ENCODE data around the gene SLC27A2.
"Not testable (repeated sequence)": the region's sequence is repeated elsewhere in the genome, so short reads cannot be mapped to it uniquely, and the experiment has no call there.

SLC27A2 gene

GRCh38 chr15:50163719-50164410, 18.1 kb upstream of the SLC27A2 start:
- no peak for TF ChIP-seq CTCF (IDR thresholded peaks at IDR 0.05; ENCODE audit: low read depth, low read length)
- no peak overlapping the region for H3K4me3 ChIP-seq (ENCODE audit: low read depth, low read length)

GRCh38 chr15:50164458-50164857, 17.5 kb upstream of the SLC27A2 start:
- no peak overlapping the region for H3K4me3 ChIP-seq (ENCODE audit: low read depth, low read length)
- no peak for TF ChIP-seq CTCF (IDR thresholded peaks at IDR 0.05; ENCODE audit: low read depth, low read length)

GRCh38 chr15:50166216-50166615, 15.8 kb upstream of the SLC27A2 start:
- no peak overlapping the region for H3K4me3 ChIP-seq (ENCODE audit: low read depth, low read length)
- TF ChIP-seq CTCF (IDR thresholded peaks at IDR 0.05; ENCODE audit: low read depth, low read length), result no peak

GRCh38 chr15:50167110-50167509, 14.9 kb upstream of the SLC27A2 start:
- no peak for TF ChIP-seq CTCF (IDR thresholded peaks at IDR 0.05; ENCODE audit: low read depth, low read length)
- no peak overlapping the region for H3K4me3 ChIP-seq (ENCODE audit: low read depth, low read length)

GRCh38 chr15:50168379-50168778, 13.6 kb upstream of the SLC27A2 start:
- no peak overlapping the region for H3K4me3 ChIP-seq (ENCODE audit: low read depth, low read length)
- TF ChIP-seq CTCF (IDR thresholded peaks at IDR 0.05; ENCODE audit: low read depth, low read length), result no peak

GRCh38 chr15:50168783-50169411, 13.1 kb upstream of the SLC27A2 start:
- TF ChIP-seq CTCF (IDR thresholded peaks at IDR 0.05; ENCODE audit: low read depth, low read length), result no peak
- no peak overlapping the region for H3K4me3 ChIP-seq (ENCODE audit: low read depth, low read length)

GRCh38 chr15:50172360-50172895, 9.6 kb upstream of the SLC27A2 start:
- not testable (repeated sequence) for H3K4me3 ChIP-seq (ENCODE audit: low read depth, low read length)
